Hepatic stellate cell (primary cell): Measurements from ENCODE around the gene TIGD2.

Source experiments
- DNase-seq: peaks from one replicate; pipeline ENCODE4 v3.0.0; 2011; ENCODE audit warnings: low spot score

The TIGD2 gene

GRCh38 chr4:89162987-89163386 lies 51.7 kb downstream of the TIGD2 start:
- no peak for DNase-seq

GRCh38 chr4:89164400-89164799 lies 53.1 kb downstream of the TIGD2 start:
- no peak for DNase-seq
